SK-N-SH (cell line): ENCODE measurements around the gene TREM2.

Source experiments
- NFIC ChIP-seq: IDR thresholded peaks from 2 replicates; pipeline ENCODE4 v1.4.0; 2012; ENCODE audit warnings: borderline replicate concordance
- POLR2AphosphoS5 ChIP-seq: IDR thresholded peaks from 2 replicates; pipeline ENCODE4 v1.6.1; 2012; ENCODE audit warnings: low read depth, low read length
- RAD21 ChIP-seq: IDR thresholded peaks from 2 replicates; pipeline ENCODE4 v1.6.1; 2012; ENCODE audit warnings: mild to moderate bottlenecking, low read length
- TAF1 ChIP-seq: IDR thresholded peaks from 2 replicates; pipeline ENCODE4 v1.6.1; 2012; ENCODE audit warnings: low read depth, mild to moderate bottlenecking, low read length, moderate library complexity, borderline replicate concordance
- TEAD4 ChIP-seq: IDR thresholded peaks from 2 replicates; pipeline ENCODE4 v1.4.0; 2012; ENCODE audit warnings: mild to moderate bottlenecking, borderline replicate concordance; ENCODE audit not compliant: insufficient read depth
- TF ChIP-seq, protein P1 (sequence below): fragments of 200-600 bp; sonication (generic); IDR thresholded peaks from 2 replicates; pipeline ENCODE4 v1.6.1; 2017; ENCODE audit warnings: antibody characterized with exemption, mild to moderate bottlenecking, moderate library complexity

- TF ChIP-seq POLR2AphosphoS5 (no peak), NFIC (no peak), TAF1 (no peak), TEAD4 (no peak), RAD21 (no peak)
- TF ChIP-seq, protein P1, sequence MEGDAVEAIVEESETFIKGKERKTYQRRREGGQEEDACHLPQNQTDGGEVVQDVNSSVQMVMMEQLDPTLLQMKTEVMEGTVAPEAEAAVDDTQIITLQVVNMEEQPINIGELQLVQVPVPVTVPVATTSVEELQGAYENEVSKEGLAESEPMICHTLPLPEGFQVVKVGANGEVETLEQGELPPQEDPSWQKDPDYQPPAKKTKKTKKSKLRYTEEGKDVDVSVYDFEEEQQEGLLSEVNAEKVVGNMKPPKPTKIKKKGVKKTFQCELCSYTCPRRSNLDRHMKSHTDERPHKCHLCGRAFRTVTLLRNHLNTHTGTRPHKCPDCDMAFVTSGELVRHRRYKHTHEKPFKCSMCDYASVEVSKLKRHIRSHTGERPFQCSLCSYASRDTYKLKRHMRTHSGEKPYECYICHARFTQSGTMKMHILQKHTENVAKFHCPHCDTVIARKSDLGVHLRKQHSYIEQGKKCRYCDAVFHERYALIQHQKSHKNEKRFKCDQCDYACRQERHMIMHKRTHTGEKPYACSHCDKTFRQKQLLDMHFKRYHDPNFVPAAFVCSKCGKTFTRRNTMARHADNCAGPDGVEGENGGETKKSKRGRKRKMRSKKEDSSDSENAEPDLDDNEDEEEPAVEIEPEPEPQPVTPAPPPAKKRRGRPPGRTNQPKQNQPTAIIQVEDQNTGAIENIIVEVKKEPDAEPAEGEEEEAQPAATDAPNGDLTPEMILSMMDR: no peak
These were observed 11.7 kb upstream of the TREM2 start for GRCh38 chr6:41174610-41175009.
